Bronchial epithelial cell (primary cell): ENCODE results near the gene CD164. TPM values are rescaled to one million over a fixed set of nuclear protein-coding genes. Genes with fewer than 3 reads are reported as not detected.
A peak's percentile ranks its signal among the peaks of the same experiment; 100 is the strongest.

Experiments used
- DNase-seq: peaks from one replicate; pipeline ENCODE4 v3.0.0-alpha.2; 2010; ENCODE audit warnings: low read depth
- FAIRE-seq: peaks from 2 replicates; lab custom pipeline; 2011; peaks lifted over from hg19 to GRCh38; lab: Jason Lieb, UNC
- H3K27me3 ChIP-seq: 2 replicates; pipeline ENCODE4 v1.5.1; 2011; ENCODE audit warnings: low read length; ENCODE audit not compliant: control insufficient read depth, insufficient read depth
- H3K36me3 ChIP-seq: 2 replicates; pipeline ENCODE4 v1.5.1; 2011; ENCODE audit warnings: low read length; ENCODE audit not compliant: control insufficient read depth, insufficient read depth
- H3K4me3 ChIP-seq: 2 replicates; pipeline ENCODE4 v1.5.1; 2011; ENCODE audit warnings: mild to moderate bottlenecking, low read depth, low read length, control low read depth
- CTCF ChIP-seq: IDR thresholded peaks from 2 replicates; pipeline ENCODE4 v1.5.1; 2011; ENCODE audit warnings: mild to moderate bottlenecking, moderate library complexity, low read length, control low read depth, inconsistent platforms; ENCODE audit not compliant: insufficient read depth, severe bottlenecking
- total RNA-seq: library from RNA; depleted of rRNA; stranded (reverse); fragments of >200 nt; gene quantifications from 2 replicates; pipeline ENCODE4 v1.2.1, GENCODE V29; 2014

The CD164 gene
- total RNA-seq, 1 donor from 2014 or later: 113 TPM

GRCh38 chr6:109393886-109394281 is 11.6 kb upstream of the CD164 start:
- peak; percentile 50 for FAIRE-seq
- peak; percentile 85 for DNase-seq
- Histone ChIP-seq H3K27me3 (no peaks in the 10 kb centered on the region), H3K36me3 (no peaks in the 10 kb centered on the region), H3K4me3 (no peak overlapping the region)
- TF ChIP-seq CTCF: no peak

GRCh38 chr6:109393157-109393885 is 11.1 kb upstream of the CD164 start:
- Histone ChIP-seq H3K4me3 (no peak overlapping the region), H3K27me3 (no peaks in the 10 kb centered on the region), H3K36me3 (no peaks in the 10 kb centered on the region)
- DNase-seq: no peak
- no peak for FAIRE-seq
- no peak for TF ChIP-seq CTCF

- FAIRE-seq (no peak), DNase-seq (peak; percentile 82)
- TF ChIP-seq CTCF: no peak
- no peak overlapping the region for H3K4me3 ChIP-seq
- no peaks in the 10 kb centered on the region for H3K27me3 ChIP-seq
- no peaks in the 10 kb centered on the region for H3K36me3 ChIP-seq
These were observed 7.5 kb upstream of the CD164 start for GRCh38 chr6:109389650-109390274.

GRCh38 chr6:109388265-109388664 is 6.0 kb upstream of the CD164 start:
- FAIRE-seq: no peak
- DNase-seq: peak; percentile 62
- TF ChIP-seq CTCF: no peak
- Histone ChIP-seq H3K36me3 (no peaks in the 10 kb centered on the region), H3K27me3 (no peaks in the 10 kb centered on the region), H3K4me3 (no peak overlapping the region)

GRCh38 chr6:109383438-109383940 is 1.2 kb upstream of the CD164 start:
- no peak for FAIRE-seq
- DNase-seq: no peak
- H3K27me3 ChIP-seq: no peaks in the 10 kb centered on the region
- H3K4me3 ChIP-seq: peak overlapping the region; percentile 96
- TF ChIP-seq CTCF: no peak
- no peaks in the 10 kb centered on the region for H3K36me3 ChIP-seq
